CD4-positive, alpha-beta T cell treated with Interleukin-4 for 1 hour (primary cell): ENCODE measurements around the gene POLR3E.
"Not testable (repeated sequence)": the region's sequence is repeated elsewhere in the genome, so short reads cannot be mapped to it uniquely, and the experiment has no call there.

Source experiments
- DNase-seq, 2 donors: peaks; one replicate each; pipeline ENCODE4 v3.0.0-alpha.2; 2020 to 2022

The POLR3E gene

DNA sequence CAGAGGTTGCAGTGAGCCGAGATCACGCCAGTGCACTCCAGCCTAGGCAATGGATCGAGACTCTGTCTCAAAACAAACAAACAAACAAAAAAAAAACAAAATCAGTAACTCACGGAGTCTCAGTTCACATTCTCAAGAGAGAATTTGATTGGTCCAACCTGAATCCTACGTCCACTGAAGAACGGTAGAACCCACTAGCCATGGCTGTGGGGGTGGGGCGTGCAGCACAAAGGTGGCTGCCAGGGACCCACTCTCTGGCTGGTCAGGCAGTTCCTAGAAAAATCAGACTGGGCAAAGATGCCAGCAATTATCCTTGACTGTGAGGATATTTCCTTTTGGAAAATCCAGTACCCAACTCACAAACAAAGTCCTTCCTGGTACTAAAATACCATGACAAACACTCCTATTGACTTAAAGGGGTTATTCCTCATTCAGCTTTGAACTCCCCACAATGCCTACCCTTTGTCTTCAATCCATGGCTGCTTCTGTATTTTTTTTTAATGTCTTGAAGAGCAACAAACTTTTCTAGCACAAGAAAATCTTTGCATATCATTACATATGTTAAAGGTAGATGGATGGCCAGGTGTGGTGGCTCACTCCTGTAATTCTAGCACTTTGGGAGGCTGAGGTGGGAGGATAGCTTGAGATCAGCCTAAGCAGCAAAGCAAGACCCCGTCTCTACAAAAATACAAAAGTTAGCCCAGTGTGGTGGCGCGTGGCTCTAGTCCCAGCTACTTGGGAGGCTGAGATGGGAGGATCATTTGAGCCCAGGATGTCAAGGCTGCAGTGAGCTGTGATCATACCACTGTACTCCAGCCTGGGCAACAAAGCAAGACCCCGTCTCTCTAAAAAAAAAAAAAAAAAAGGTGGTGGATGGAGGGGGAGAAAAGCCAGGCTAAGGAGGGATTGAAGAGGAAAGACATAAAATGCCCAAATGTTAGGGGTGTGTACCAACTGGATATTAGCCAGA is 3.8 kb upstream of the POLR3E start:
- DNase-seq: no peak

DNA sequence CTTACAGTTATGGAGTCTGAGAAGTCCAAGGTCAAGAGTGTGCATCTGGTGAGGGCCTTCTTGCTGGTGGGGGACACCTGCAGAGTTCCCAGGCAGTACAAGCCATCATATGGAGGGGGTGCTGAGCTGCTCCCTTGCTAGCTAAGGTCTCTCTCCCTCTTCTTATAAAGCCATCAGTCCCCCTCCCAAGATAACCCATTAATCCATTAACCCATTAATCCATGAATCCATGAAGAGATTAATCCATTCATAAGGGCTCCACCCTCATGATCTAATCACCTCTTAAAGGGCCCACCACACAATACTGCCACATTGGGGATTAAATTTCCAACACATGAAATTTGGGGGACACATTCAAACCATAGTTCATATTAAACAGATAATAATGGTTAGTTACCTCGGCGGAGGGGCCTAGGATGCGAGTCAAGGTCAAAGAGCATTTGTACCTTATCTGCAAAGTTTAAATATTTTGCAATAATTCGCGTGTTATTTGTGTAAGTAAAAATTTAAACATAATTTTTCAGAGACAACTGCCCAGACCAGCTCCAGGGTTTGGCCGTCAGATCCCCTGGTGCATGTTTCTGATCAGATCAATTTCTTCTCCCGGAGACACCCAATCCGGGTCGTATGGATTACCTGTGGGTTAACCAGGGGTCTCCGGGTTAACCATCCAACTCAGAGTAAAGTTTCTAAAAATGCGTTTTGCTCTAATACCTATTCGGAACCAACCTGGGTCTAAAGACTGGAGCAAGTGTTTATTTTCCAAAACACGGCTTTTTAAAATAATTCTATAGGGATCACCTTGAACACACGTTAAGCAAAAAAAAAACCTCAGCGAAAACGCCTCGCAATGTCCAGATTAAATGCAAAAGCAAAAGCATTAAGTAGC is 740 bp upstream of the POLR3E start:
- no peak for DNase-seq

DNA sequence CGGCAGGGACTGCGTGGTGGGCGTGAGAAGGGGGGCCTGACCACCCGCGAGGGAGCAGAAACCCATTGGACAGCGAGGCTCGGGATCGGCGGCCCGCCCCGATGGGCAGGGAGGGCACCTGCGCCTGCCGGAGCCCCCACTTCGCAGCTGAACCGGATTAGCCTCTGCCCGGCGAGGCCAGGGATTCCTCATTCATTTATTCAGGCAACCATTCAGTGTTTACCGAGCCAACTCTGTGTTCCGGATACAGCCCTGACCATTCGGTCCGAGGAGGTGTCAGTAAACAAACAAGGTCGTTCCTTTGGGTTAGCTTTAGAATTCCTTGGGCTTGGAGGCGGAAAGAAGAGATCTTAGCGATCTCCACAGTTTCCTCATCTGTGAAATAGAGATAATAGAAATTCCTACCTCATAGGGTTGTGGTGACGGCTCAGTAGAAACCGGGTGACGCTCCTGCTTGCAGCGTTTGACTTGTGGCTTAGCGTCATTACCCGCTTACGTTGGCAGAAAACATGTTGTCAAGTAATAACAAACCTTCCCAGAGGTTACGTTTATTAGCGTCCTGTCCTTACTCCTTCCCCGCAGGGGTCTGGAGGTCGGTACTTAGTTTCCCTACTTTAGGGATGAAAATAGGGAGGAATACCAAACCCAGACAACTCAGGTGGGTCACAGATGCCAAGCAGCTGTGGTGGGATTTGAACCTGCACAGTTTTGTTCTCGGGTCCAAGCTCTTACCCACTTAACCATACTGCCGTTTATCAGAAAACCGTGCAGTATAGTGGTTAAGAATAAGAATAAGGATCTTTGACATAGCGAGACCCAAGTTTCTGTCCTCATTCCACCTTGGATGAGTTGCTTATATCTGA is 893 bp downstream of the POLR3E start:
- DNase-seq: peak; percentile 87 to 88

DNA sequence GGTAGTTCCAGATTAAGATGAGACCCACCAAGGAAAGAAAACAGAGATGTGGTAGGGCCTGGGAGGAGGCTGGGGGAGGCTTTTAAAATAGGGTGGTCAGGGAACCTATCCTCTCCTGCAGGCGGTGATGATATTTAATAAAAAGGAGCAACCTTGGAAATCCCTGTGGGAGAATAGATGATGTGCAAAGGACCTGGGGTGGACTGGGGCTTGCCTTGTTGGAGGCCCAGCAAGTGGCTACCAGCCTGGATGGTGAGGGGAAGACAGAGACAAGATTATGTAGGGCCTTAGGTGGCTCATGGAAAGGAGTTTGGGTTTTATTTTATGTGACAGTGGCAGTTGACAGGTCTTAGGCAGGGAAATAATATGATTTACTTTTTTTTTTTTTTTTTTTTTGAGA is 1.8 kb downstream of the POLR3E start:
- no peak for DNase-seq

DNA sequence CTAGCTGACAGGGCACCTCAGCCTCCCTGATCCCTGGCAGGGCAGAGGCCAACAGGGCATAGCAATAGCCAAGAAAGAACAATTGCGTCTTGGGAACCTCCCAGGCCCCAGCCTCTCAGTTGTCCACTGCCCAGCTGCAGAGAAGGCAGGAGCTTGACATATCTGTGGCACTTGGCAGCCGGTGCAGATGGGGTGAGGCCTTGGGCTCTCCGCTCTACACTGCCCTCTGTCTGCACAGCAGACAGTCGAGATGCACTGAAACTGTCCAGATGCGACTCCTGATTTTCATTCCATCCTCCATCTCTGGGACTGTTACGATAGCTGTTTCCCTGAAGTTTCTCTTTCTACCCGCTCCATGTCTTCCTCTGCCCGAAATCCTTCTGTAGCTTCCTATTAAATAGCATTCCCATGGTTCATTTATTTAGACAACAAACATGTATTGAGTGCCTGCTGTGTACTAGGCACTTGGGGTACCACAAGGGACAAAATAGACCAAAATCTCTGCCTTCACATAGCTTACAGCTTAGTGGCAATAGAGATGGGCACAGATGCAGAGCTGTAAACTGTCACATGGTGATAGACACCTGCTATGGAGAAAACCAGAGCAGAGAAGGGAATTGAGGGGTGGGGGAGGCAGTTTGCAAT is 3.3 kb downstream of the POLR3E start:
- peak; percentile 51 to 52 for DNase-seq

DNA sequence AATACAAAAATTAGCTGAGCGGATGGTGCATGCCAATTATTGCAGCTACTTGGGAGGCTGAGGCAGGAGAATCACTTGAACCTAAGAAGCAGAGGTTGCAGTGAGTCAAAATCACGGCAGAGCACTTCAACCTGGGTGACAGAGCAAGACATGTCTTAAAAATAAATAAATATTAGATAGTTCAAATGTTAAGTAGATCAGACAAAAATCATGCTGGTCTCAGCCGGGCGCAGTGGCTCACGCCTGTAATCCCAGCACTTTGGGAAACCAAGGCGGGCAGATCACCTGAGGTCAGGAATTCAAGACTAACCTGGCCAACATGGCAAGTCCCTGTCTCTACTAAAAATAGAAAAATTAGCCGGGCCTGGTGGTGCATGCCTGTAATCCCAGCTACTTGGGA is 4.2 kb downstream of the POLR3E start:
- not testable (repeated sequence) for DNase-seq

DNA sequence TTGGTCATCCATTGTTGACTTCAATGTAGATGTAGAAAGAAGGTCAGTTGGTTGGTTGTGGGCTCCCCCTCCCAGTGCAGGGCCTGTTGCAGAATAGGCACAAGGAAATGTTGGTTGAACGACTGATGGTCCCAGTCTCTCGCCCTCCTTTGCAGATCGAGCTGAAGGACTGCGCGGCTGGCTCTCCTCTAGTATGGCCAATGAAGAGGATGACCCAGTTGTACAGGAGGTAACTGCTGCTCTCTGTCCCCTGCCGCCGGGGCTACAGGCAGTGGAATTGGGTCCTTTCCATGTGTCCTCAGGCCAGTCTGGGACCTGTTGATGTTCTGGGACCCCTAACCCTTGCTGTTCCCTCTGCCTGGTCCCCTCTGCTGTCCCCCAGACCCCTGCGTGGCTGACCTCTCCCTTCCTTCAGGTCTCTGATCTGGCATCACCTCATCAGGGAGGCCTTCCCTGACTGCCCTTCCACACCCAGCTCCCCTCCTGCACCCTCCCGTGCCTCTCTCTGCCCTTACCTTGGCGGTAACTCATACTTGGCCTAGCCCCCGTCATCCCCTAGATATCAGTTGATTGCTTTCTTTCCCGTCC is 5.7 kb downstream of the POLR3E start:
- no peak for DNase-seq

DNA sequence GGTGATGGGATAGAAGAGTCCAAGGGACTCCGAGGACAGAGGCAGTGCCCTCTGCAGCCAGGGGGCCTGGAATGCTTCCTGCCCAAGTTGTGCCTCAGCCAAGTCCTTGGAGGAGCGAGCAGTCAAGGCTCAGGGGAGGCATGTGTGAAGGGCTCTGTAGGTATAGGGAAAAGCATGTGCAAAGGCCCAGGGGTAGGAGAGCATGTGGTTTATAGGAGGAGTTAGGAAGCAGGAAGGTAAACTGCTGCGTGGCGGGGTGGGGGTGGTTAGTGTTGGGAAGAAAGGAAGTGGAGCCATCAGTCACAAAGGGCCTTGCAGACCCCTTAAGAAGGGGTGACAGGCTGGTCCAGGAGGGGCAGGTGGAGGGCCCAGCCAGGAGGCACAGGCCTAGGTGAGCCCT is 7.2 kb downstream of the POLR3E start:
- no peak for DNase-seq

DNA sequence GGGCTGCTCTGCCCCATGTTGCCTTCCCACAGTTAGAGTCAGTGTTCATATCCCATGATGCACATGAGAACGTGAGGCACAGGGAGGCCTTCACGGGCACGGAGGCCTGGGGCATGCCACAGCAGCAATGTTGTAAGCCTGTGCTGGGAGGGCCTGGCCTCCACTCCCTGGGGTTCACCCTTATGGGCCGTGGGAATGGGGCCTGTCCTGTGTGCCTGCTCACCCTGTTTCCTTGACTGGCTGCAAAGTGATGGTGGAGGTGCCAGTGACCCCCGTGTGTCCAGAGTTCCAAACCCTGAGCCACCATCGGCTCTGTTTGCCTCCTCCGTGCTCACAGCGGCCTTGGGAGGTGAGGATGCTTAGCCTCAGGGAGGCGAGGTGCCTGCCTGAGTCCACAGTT is 9.6 kb downstream of the POLR3E start:
- no peak for DNase-seq

DNA sequence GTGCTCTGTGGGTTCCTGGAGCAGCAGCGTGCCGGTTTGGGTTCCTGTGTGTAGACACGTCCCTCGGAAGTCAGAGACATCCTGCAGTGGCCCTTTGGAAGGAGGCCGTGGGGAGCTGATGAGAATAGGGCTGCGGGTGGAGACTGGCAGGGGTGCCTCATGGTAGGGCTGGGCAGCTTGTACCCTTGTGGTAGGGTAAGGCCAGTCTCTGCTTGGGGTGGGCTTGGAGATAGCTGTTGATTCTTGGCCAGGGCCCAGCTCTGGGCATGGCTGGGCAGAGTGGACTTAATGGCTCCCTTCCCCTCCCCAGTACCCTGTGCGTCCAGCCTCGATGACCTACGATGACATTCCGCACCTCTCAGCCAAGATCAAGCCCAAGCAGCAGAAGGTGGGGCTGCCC is 10.6 kb downstream of the POLR3E start:
- no peak for DNase-seq

DNA sequence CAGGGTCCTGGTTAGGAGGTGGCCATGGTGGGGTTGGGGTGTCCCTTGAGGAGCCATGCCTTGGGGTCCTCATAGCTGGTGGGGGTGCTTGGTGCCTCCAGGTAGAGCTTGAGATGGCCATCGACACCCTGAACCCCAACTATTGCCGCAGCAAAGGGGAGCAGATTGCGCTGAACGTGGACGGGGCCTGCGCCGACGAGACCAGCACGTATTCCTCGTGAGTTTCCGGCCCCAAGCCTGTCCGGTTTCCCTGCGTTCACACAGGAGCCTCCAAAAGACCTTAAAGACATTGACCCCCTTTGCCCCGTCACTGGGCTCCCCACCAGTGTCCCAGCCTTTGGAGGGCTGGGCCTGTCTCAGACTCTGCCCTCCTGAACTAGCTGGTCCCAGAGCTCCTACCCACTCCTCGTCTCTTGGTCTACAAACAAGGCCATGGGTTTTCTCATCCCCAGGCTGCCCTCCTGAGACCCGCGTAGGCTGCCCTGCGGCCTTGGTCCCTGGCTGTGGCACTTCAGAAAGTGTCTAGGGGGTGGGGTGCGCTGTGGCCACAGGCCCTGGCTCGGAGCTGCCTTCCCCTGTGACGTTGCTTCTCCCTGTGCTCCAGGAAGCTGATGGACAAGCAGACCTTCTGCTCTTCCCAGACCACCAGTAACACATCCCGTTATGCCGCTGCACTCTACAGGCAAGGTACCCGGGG is 11.8 kb downstream of the POLR3E start:
- no peak for DNase-seq

DNA sequence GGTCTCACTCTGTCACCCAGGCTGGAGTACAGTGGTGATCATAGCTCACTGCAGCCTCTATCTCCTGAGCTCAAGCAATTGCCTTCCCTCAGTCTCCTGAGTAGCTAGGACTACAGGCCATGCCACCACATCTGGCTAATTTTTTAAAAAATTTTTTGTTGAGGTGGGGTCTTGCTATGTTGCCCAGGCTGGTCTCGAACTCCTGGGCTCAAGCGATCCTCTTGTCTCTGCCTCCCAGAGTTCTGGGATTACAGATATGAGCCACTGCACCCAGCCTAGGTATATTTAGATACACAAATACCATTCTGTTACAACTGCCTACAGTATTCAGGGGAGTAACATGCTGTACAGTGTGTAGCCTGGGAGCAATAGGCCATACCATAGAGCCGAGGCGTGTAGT is 14.3 kb downstream of the POLR3E start:
- no peak for DNase-seq

DNA sequence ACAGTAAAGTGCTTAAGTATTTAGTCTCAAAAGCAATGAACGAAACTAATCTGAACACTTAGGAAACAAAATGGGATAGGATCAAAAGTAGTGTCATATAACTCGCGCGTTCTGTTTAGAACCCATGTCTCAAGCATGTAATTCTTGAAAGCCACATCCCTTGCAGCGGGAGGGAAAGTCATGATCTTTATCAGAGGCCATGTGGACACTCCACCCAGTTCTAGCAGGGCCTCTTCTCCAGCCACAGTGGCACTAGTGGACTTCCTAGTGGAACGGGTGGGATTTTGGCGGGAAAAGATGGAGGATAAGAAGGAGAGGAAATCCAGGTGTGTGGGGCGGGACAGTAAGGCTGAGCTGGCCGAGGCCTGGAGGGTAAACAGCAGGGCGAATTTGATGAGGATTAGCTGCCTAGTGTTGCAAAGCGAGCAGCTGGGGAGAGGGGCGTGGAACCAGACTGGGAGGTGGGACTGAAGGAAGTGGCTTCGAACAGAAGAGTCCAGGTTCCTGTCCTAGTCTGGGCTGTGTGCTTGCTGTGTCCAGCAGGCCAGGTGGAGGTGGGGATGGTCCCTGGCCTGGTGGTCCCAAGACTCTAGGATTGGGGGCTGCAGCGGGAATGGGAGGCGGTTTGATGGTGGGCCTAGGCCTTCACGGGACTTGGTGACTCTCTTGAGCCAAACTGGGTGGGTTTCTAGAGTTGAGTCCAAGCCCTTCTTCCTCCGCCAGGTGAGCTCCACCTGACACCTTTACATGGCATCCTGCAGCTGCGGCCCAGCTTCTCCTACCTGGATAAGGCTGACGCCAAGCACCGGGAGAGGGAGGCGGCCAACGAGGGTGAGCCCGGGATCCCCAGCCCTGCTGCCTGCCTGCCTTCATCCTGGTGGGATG is 15.9 kb downstream of the POLR3E start:
- DNase-seq: peak in 1 of 2 donors; percentile 5

DNA sequence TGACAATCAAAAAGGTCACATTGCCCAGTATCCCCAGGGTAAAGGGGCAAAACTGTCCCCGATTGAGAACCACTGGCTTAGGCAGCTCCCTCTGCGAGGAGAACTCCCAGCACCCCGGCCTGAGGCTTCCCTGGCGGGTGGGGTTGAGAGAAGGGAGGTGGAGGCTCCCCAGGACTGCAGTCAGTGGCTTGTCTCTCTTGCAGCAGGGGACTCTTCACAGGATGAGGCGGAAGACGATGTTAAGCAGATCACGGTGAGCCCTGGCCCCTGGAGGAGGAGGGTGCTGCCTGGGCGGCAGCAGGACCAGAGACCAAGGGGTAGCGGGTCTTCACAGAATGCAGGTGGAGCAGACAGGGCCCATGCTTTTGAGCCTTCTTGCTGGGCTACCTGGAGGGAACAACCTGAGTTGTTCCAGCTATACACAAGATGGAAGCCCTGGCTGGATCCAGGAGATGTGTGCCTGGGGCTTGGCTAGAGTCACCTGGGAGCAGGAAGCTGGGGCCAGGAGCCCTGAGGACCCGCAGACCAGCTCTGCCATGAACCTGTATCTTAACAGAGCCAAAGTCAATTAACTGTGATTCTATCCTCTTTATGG is 16.8 kb downstream of the POLR3E start:
- no peak for DNase-seq

DNA sequence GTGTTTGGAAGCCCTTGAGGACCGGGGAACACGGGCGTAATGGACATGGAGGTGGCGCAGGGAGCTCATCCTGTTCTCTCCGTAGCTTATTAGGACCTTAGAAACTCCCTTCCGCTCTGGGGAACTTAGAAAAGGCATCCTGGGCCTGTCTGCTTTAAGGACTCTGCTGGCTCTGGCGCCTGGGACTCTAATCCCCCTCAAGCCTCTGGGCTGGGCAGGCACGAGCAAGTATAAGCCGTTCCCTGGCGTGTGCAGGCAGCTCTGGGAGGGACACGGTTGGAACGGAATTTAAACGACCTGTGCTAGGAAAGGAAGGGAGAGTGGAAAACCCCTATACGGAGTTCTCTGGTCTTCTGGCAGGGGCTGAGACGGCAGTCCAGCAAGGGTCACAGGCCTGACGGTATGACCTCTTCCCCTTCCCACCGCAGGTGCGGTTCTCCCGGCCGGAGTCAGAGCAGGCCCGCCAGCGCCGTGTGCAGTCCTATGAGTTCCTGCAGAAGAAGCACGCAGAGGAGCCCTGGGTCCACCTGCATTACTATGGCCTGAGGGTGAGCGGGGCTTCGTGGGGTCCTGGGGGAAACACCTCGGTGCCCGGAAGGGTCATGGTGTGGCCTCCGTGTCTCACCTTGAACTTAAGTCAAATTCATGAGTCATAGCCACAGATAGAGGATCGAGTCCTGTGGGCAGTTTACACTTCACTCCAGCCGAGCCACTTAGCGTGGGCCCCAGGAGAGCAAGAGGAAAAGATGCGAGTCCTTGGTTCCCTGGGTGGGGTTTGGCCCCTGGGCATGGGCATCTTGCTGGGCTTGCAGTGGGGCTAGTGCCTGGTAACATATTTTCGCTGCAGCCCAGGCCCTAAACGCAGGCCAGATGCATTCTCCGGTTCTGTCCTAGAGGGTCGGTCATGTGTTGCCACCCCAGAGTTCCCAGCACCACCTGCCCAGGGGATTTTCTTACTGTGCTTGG is 17.7 kb downstream of the POLR3E start:
- no peak for DNase-seq

DNA sequence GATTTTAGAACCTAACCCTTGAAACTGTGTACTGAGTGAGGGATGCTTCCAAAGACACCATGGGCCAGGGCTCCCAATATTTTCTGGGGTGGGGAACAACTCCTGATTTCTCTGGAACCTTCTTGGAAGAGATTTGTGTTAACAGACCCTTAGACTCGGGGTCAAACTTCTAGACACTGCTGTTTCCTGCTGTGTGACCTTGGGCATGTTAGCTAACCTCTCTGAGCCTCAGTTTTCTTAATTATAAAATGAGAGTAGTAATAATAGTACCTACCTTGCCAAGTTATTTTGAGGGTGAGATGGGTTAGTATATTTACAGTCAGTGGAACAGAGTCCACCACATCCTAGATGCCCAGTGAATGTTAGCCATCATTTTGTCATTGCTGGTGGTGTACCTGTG is 18.8 kb downstream of the POLR3E start:
- DNase-seq: no peak

DNA sequence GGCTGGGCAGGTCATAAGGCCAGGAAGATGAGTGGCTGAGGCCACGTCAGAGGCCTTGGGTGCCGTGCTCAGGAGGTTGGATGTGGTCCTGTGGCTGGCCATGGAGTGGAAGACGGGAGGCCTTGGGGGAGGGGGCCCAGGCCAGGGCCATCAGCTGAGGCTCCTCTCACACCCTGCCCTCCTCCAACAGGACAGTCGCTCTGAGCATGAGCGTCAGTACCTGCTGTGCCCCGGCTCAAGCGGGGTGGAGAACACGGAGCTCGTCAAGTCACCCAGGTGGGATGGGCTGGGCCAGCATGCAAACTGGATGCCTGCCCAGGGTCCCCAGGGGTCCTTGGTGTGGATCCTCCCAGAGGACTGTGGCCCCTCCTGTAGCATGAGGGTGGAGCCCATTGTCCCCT is 19.2 kb downstream of the POLR3E start:
- DNase-seq: peak in 1 of 2 donors; percentile 5

DNA sequence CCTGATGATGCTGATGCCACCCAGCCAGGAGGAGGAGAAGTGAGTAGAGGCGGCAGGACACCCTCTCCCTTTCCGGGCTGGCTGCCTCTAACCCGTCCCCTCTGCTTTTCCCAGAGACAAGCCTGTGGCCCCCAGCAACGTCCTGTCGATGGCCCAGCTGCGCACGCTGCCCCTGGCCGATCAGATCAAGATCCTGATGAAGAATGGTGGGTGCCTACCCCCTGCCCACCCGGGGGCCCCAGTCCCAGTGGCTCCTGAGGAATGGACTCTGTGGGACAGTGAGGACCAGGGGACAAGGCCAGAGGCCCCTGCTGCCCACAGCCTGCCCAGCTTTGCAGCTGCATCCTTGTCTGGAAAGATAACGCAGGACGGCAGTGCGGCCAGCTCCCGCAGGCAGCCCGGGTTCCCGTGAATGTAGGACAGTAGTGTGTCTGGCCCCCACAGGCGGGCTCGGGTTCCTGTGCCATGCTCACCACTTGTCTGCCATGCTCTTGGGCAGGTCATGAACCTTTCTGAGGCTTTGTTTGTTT is 19.9 kb downstream of the POLR3E start:
- peak in 1 of 2 donors; percentile 9 for DNase-seq
